HepG2 (cell line): Measurements from ENCODE around the gene PTPN18.

Experiments used
- EP300 ChIP-seq, 3 experiments: sonication (generic) in 1 of 3; formaldehyde crosslinking in 1 of 3; IDR thresholded peaks; 2 replicates each; pipeline versions ENCODE4 v1.5.1 to v1.6.1; 2011 to 2020; ENCODE audit warnings: low read depth in 2 of 3, low read length in 2 of 3, borderline replicate concordance in 1 of 3, improper control_type of control experiment in 1 of 3, mild to moderate bottlenecking in 1 of 3, missing genetic modification reagents in 1 of 3, moderate library complexity in 1 of 3
- NFYB ChIP-seq: sonication (generic); formaldehyde crosslinking; IDR thresholded peaks from 2 replicates; pipeline ENCODE4 v1.4.0; 2020; ENCODE audit warnings: missing genetic modification reagents
- POLR2A ChIP-seq, 2 experiments: IDR thresholded peaks; 2 replicates each; pipeline ENCODE4 v1.6.1; 2011; ENCODE audit warnings: low read depth in 2 of 2, low read length in 2 of 2, mild to moderate bottlenecking in 1 of 2, moderate library complexity in 1 of 2; ENCODE audit not compliant: insufficient read depth in 1 of 2
- PTBP1 ChIP-seq: fragments of 200-400 bp; formaldehyde crosslinking; IDR thresholded peaks from 2 replicates; pipeline ENCODE4 v1.6.1; 2018; ENCODE audit warnings: low read length, low read depth; ENCODE audit not compliant: poor library complexity, severe bottlenecking
- TBX2 ChIP-seq: sonication (generic); formaldehyde crosslinking; IDR thresholded peaks from 2 replicates; pipeline ENCODE4 v1.5.0; 2020; ENCODE audit warnings: missing genetic modification reagents, mild to moderate bottlenecking, borderline replicate concordance
- ZBTB7A ChIP-seq: sonication (generic); formaldehyde crosslinking; IDR thresholded peaks from 2 replicates; pipeline ENCODE4 v1.8.0; 2022; ENCODE audit warnings: mild to moderate bottlenecking, missing genetic modification reagents
- ZFYVE20 ChIP-seq: sonication (generic); formaldehyde crosslinking; IDR thresholded peaks from 2 replicates; pipeline ENCODE4 v1.8.0; 2023; ENCODE audit warnings: low read depth, mild to moderate bottlenecking, moderate library complexity, missing genetic modification reagents, borderline replicate concordance
- ZNF253 ChIP-seq: sonication (generic); formaldehyde crosslinking; IDR thresholded peaks from 2 replicates; pipeline ENCODE4 v1.8.0; 2022; ENCODE audit warnings: mild to moderate bottlenecking, missing genetic modification reagents, borderline replicate concordance
- ZNF879 ChIP-seq: sonication (generic); formaldehyde crosslinking; IDR thresholded peaks from 2 replicates; pipeline ENCODE4 v1.8.1; 2023; ENCODE audit warnings: missing genetic modification reagents

- TF ChIP-seq ZNF253 (CRISPR knock-in tag) (no peak), TBX2 (CRISPR knock-in tag) (no peak), ZFYVE20 (CRISPR knock-in tag) (no peak), ZNF879 (CRISPR knock-in tag) (no peak), POLR2A (IDR thresholded peaks at IDR 0.05; ENCODE audit: insufficient read depth in 1 of 2, low read depth in 2 of 2, low read length in 2 of 2) (no peak), NFYB (CRISPR knock-in tag) (no peak), ZBTB7A (CRISPR knock-in tag) (no peak), PTBP1 (no peak), EP300 (IDR thresholded peaks at IDR 0.05; ENCODE audit: low read depth in 2 of 2, low read length in 2 of 2) (no peak), EP300 (CRISPR knock-in tag; IDR thresholded peaks at IDR 0.05; ENCODE audit: borderline replicate concordance) (no peak)
Observed at GRCh38 chr2:130373808-130374365, 18.0 kb downstream of the PTPN18 start.
